Suprapubic skin (tissue), 4 donors: ENCODE data around the gene CFH. TPM values are rescaled to one million over a fixed set of nuclear protein-coding genes. Genes with fewer than 3 reads are reported as not detected.

Experiments used
- DNase-seq, 2 donors: peaks; one replicate each; pipeline ENCODE4 v3.0.0-alpha.2; 2019; ENCODE audit warnings: low spot score in 2 of 2
- H3K27ac ChIP-seq: fragments of 200-600 bp; sonication (generic); one replicate; pipeline ENCODE4 v1.5.1; 2019
- H3K27me3 ChIP-seq: fragments of 200-600 bp; sonication (generic); one replicate; pipeline ENCODE4 v1.5.1; 2019
- H3K36me3 ChIP-seq: fragments of 200-600 bp; sonication (generic); one replicate; pipeline ENCODE4 v1.5.1; 2019
- H3K4me1 ChIP-seq: fragments of 200-600 bp; sonication (generic); one replicate; pipeline ENCODE4 v1.5.1; 2019
- H3K4me3 ChIP-seq: fragments of 200-600 bp; sonication (generic); one replicate; pipeline ENCODE4 v1.5.1; 2019; ENCODE audit warnings: mild to moderate bottlenecking
- H3K9me3 ChIP-seq: fragments of 200-600 bp; sonication (generic); one replicate; pipeline ENCODE4 v1.5.1; 2019
- CTCF ChIP-seq, 2 donors: fragments of 200-600 bp in 1 of 2; fragments of 450-650 bp in 1 of 2; sonication (generic) in 1 of 2; IDR thresholded peaks; one replicate each; pipeline ENCODE4 v1.5.1; 2016 to 2019; ENCODE audit warnings: antibody characterized with exemption in 2 of 2, mild to moderate bottlenecking in 1 of 2, moderate library complexity in 1 of 2
- EP300 ChIP-seq: sonication (generic); formaldehyde crosslinking; IDR thresholded peaks from one replicate; pipeline ENCODE4 v1.6.1; 2017; ENCODE audit warnings: antibody characterized with exemption
- POLR2A ChIP-seq, 2 donors: fragments of 450-650 bp; IDR thresholded peaks; one replicate each; pipeline ENCODE4 v1.6.1; 2017; ENCODE audit warnings: antibody characterized with exemption in 2 of 2, mild to moderate bottlenecking in 2 of 2, moderate library complexity in 2 of 2
- POLR2AphosphoS5 ChIP-seq, 3 donors: sonication (generic); formaldehyde crosslinking; IDR thresholded peaks; one replicate each; pipeline ENCODE4 v1.6.1; 2017; ENCODE audit warnings: antibody characterized with exemption in 3 of 3
- WGBS: methylation state at CpG from one replicate; pipeline ENCODE4 v1.1.5; 2018; 5-methylcytosine and 5-hydroxymethylcytosine counted together
- total RNA-seq, 4 donors: library from RNA; depleted of rRNA; stranded (reverse); fragments of >200 nt; gene quantifications; one replicate each; pipeline ENCODE4 v1.1.0, GENCODE V29; 2016

CFH gene
- total RNA-seq, 4 donors from 2014 or later: 12.8 to 45.2 (median 27.3) TPM

GRCh38 chr1:196723325-196724185 is 71.7 kb downstream of the CFH start:
- no peaks in the 10 kb centered on the region for H3K27me3 ChIP-seq
- TF ChIP-seq POLR2A (IDR thresholded peaks at IDR 0.05) (no peak), CTCF (IDR thresholded peaks at IDR 0.05) (peak in 1 of 2 donors; percentile 47)
- no peak overlapping the region for H3K27ac ChIP-seq
- no peak overlapping the region for H3K4me3 ChIP-seq
- DNase-seq: no peak
- no peaks in the 10 kb centered on the region for H3K9me3 ChIP-seq
- H3K36me3 ChIP-seq: no peaks in the 10 kb centered on the region
- H3K4me1 ChIP-seq: no peaks in the 10 kb centered on the region
- WGBS: 77% methylated on average over 14 of the region's 14 CpGs

DNA sequence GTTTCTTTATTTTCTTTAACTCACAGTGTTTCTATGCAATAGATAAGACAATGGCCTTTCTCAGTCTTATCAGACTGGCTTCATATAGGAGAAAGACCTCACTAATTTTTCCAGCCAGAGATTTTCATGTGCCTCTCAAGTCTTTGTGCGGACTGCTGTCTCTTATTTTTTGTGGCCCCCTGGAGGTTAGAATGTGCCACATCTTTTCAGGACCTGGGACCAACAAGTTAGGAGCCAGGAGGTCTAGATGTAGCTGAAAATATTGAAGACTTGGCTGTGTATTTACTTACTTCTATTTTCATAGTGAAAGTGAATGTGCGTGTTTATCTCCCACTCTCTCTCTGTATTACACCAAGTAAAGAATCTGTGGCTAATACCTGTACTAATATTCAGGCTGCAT is 80.7 kb downstream of the CFH start:
- no peaks in the 10 kb centered on the region for H3K36me3 ChIP-seq
- H3K9me3 ChIP-seq: no peaks in the 10 kb centered on the region
- H3K27me3 ChIP-seq: no peaks in the 10 kb centered on the region
- no peak for DNase-seq
- H3K4me3 ChIP-seq: no peak overlapping the region
- no peaks in the 10 kb centered on the region for H3K4me1 ChIP-seq
- 96% methylated on average over 2 of the region's 2 CpGs for WGBS
- no peak overlapping the region for H3K27ac ChIP-seq
- TF ChIP-seq POLR2A (IDR thresholded peaks at IDR 0.05) (no peak), POLR2AphosphoS5 (IDR thresholded peaks at IDR 0.05) (no peak), EP300 (no peak), CTCF (IDR thresholded peaks at IDR 0.05) (no peak)

- WGBS: 80% methylated on average over 11 of the region's 11 CpGs
- no peak for TF ChIP-seq POLR2A (IDR thresholded peaks at IDR 0.05)
- no peak for TF ChIP-seq EP300
- TF ChIP-seq CTCF (IDR thresholded peaks at IDR 0.05): no peak
- TF ChIP-seq POLR2AphosphoS5 (IDR thresholded peaks at IDR 0.05): no peak
- H3K27me3 ChIP-seq: no peaks in the 10 kb centered on the region
- H3K27ac ChIP-seq: no peak overlapping the region
- H3K9me3 ChIP-seq: no peaks in the 10 kb centered on the region
- H3K36me3 ChIP-seq: peaks cover 6% of the 10 kb centered on the region
- no peak for DNase-seq
- H3K4me3 ChIP-seq: no peak overlapping the region
- H3K4me1 ChIP-seq: no peaks in the 10 kb centered on the region
These were observed 81.5 kb downstream of the CFH start for GRCh38 chr1:196733091-196733970.

DNA sequence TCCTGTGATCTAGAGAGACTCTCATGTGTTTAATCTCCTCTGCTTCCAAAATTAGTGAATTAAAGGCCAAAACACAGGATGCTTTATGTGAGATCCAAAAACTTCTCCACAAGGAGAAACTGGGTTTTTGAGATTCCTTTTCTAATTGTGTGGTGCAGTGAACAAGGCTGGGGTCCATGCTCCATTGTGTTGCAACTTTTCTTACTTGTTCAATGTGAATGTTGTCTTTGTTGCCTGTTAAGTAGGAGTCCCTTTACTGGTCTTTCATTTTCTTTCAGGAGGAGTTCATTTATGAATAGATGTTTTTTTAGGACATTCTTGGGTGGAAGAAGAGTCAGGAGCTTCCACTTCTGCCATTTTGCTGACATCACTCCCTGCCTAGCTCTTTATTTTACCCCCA is 82.2 kb downstream of the CFH start:
- DNase-seq: no peak
- Histone ChIP-seq H3K4me3 (no peak overlapping the region), H3K36me3 (peaks cover 12% of the 10 kb centered on the region), H3K27me3 (no peaks in the 10 kb centered on the region), H3K9me3 (no peaks in the 10 kb centered on the region), H3K4me1 (no peaks in the 10 kb centered on the region), H3K27ac (no peak overlapping the region)
- TF ChIP-seq EP300 (no peak), CTCF (IDR thresholded peaks at IDR 0.05) (no peak), POLR2A (IDR thresholded peaks at IDR 0.05) (no peak), POLR2AphosphoS5 (IDR thresholded peaks at IDR 0.05) (no peak)

DNA sequence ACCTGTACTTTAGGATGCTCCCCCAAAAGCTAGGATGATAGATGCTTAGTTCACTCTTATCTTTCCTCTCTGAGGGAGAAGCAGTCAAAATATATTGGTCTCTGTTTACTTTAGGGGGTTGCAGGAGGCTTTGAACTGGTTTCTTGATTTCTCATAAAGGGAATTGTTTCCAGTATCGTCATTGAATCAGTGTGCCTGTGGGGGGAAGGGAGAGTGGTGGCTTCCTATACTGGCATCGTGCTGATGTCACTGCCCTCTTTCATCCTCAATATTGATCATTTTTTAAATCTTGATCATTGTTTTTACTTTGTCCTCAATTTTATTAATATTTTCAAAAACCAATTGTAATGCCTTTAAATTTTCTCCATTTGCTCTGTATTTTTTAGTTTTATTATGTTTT is 82.6 kb downstream of the CFH start:
- no peaks in the 10 kb centered on the region for H3K9me3 ChIP-seq
- H3K27me3 ChIP-seq: no peaks in the 10 kb centered on the region
- no peak overlapping the region for H3K27ac ChIP-seq
- no peak overlapping the region for H3K4me3 ChIP-seq
- TF ChIP-seq EP300 (no peak), POLR2AphosphoS5 (IDR thresholded peaks at IDR 0.05) (no peak), POLR2A (IDR thresholded peaks at IDR 0.05) (no peak), CTCF (IDR thresholded peaks at IDR 0.05) (no peak)
- DNase-seq: no peak
- 87% methylated on average over 2 of the region's 2 CpGs for WGBS
- peaks cover 16% of the 10 kb centered on the region for H3K36me3 ChIP-seq
- H3K4me1 ChIP-seq: no peaks in the 10 kb centered on the region
